ENCODE data around the gene ZNF350. TPM values are rescaled to one million over a fixed set of nuclear protein-coding genes. Genes with fewer than 3 reads are reported as not detected.

ZNF350 gene
- total RNA-seq, 1 donor from 2014 or later = 9.1 TPM

DNA sequence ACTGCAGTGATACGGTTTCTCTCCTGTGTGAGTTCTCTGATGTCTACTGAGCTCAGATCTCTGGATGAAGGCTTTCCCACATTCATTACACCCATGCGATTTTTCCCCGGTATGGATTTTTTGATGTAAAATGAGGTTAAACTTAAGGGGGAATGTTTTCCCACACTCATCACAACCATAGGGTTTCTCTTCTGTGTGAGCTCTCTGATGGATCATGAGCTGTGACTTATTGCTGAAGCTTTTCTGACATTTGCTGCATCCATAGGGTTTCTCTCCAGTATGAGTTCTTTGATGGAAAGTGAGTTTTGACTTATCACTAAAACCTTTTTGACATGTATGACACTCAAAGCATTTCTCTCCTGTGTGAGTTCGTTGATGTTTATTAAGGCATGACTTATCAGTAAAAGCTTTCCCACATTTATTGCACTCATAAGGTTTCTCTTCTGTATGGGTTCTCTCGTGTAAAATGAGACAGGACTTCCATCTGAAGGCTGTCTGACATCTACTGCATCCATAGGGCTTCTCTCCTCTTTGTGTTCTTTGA lies 71.2 kb downstream of the ZNF350 start:
- DNase-seq (no peak), ATAC-seq (no peak)
- intact Hi-C loops (cut with micrococcal nuclease) = no loop called here

Other genes starting within 250 kb of the ZNF350 start
- gene FPR1, start 235.0 kb downstream of the ZNF350 start, total RNA-seq = 4.3 TPM
- 1.0 TPM for gene FPR2, start 225.7 kb downstream of the ZNF350 start, total RNA-seq
- gene FPR3, start 191.7 kb downstream of the ZNF350 start, total RNA-seq = 5.0 TPM
- gene ZNF577, start 98.9 kb downstream of the ZNF350 start, total RNA-seq = 7.5 TPM
- gene ZNF649, start 81.8 kb downstream of the ZNF350 start, total RNA-seq = 8.1 TPM
- 4.2 TPM for gene ZNF613, start 59.4 kb downstream of the ZNF350 start, total RNA-seq
- gene ZNF615, start 21.4 kb upstream of the ZNF350 start, total RNA-seq = 12.2 TPM
- 5.1 TPM for gene ZNF614, start 41.5 kb upstream of the ZNF350 start, total RNA-seq
- gene ZNF432, start 62.0 kb upstream of the ZNF350 start, total RNA-seq = 8.4 TPM
- 8.0 TPM for gene ZNF841, start 108.9 kb upstream of the ZNF350 start, total RNA-seq
- 5.5 TPM for gene ZNF616, start 153.1 kb upstream of the ZNF350 start, total RNA-seq
- gene ZNF836, start 184.8 kb upstream of the ZNF350 start, total RNA-seq = 6.6 TPM
- gene PPP2R1A, start 203.2 kb upstream of the ZNF350 start, total RNA-seq = 372 TPM

Measured in left ventricle myocardium superior (tissue), 1 donor.